CD1c-positive myeloid dendritic cell (primary cell): ENCODE data around the gene CNNM1.
A peak's percentile ranks its signal among the peaks of the same experiment; 100 is the strongest.

Experiments used
- DNase-seq: peaks from one replicate; pipeline ENCODE4 v3.0.0-alpha.2; 2016; ENCODE audit errors: extremely low spot score

CNNM1 gene

GRCh38 chr10:99337311-99337811 lies 8.2 kb downstream of the CNNM1 start:
- DNase-seq: no peak

GRCh38 chr10:99337901-99338300 lies 8.7 kb downstream of the CNNM1 start:
- DNase-seq: no peak

GRCh38 chr10:99339077-99339476 lies 9.9 kb downstream of the CNNM1 start:
- DNase-seq: no peak

DNA sequence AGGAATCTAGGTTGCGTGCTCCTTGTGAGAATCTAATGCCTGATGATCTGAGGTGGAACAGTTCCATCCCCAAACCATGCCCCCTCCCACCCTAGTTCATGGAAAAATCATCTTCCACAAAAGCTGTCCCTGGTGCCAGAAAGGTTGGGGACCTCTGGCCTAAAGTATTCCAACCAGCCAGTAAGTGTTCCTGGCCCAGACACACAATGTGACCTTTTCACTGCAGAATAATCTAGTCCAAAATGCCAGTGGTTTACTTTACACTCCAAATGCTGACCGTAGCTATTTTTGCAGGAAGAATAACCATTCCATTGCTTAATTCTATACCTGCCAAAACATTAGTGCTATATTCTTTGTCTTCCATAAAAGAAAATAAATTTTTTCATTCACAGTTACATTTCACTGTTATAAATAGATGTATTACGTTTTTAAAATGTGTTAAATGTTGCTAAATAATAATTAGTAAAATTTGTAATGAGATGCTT lies 10.4 kb downstream of the CNNM1 start:
- no peak for DNase-seq

DNA sequence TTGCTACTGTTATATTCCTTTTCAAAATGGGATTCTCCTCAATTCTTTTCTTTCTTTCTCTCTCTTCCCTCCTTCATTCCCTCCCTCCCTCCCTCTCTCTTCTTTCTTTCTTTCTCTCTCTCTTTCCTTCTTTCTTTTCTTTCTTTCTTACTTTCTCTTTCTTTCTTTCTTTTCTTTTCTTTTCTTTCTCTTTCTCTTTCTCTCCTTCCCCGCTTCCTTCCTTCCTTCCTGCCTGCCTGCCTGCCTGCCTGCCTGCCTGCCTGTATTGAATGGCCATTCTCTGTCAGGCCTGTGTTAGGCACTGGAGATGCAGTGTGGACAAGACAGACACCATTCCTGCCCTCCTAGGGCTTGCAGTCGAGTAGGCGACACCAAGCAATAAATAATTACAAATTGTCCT lies 11.5 kb downstream of the CNNM1 start:
- no peak for DNase-seq

- DNase-seq: no peak
These were observed 12.1 kb downstream of the CNNM1 start for GRCh38 chr10:99341248-99341647.

DNA sequence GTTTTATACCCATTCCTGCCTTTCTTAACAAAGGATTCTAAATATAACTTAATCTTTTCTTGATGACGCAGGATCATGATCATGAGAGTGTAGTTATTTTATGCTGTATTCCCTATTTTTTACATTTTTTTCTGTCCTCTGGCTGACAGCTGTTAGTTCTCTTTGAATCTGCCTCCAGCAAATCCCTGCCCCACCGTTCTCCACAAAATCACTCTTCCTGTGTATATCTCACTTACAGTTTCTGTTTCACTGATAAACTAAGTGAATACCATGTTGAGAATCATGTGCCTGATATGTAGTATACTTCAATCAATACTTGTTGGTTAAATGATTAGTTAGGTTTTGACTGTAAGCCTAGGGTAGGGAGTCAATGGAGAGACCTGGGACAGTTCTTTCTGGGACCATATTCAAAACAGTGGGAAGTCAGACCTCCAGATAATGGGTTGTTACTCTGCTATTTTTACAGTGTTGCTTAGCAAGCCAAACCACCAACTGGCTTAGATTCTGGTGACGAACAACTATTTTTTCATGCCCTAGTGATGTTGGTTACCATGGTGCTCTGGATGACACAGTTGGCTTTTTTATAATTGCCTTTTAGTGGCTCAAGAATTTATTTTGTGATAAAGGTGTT lies 12.8 kb downstream of the CNNM1 start:
- DNase-seq: no peak

- no peak for DNase-seq
These were observed 14.1 kb downstream of the CNNM1 start for GRCh38 chr10:99343262-99343661.

DNA sequence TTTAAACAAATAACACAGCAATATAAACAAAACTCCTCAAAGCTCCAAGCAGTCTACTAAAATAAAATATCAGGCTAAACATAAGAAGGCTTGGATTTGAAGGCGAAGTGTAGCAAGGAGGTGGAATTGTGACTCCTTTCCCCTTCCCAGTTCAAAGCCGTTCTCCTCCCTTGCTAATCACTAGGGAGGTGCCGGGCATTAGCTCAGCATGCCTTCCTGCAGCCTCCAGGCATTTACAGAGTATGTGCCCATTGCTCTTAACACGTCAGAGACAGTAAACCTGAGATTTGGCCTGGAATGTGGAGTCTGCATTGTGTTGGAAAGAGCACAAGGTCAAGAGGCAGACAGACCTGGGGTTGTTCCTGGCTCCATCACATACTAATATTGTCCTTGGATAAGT lies 15.6 kb downstream of the CNNM1 start:
- no peak for DNase-seq

DNA sequence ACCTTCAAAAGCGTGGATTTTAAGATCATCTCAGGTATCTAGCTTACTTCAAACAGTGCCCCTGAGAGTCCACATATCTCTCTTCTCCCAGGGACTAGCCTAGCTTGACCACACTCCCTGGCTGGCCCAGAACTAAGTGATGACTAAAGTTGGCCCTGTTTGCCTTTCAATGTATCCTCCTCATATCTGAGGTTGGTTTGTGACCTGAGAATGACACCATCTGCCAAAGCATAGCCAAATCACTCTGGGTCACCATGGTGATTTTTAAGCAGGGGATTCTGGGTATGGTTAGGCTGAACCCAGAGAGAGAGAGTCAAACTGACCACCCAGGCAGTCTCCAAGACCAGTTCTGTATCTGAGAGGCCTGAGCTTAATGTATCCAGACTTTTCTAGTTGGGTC lies 16.2 kb downstream of the CNNM1 start:
- DNase-seq: no peak

GRCh38 chr10:99346247-99346646 lies 17.1 kb downstream of the CNNM1 start:
- no peak for DNase-seq

DNA sequence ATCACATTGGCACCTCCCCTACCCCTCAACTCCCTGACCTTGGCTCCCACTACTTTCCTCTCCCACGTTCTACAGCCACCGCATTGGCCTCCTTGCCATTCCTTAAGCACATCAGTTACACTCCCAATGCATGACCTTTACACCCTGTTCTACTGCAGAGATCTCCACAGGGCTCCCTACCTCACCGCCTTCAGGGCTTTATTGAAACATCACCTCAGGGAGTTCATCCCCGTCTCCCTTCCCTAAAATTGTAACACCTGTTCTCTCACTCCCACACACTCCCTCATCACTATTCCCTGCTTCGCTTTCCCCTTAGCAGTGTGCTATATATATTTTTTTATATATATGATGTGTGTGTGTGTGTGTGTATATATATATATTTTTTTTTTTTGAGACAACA lies 18.5 kb downstream of the CNNM1 start:
- no peak for DNase-seq

- DNase-seq: no peak
These were observed 24.0 kb downstream of the CNNM1 start for GRCh38 chr10:99353182-99353581.

DNA sequence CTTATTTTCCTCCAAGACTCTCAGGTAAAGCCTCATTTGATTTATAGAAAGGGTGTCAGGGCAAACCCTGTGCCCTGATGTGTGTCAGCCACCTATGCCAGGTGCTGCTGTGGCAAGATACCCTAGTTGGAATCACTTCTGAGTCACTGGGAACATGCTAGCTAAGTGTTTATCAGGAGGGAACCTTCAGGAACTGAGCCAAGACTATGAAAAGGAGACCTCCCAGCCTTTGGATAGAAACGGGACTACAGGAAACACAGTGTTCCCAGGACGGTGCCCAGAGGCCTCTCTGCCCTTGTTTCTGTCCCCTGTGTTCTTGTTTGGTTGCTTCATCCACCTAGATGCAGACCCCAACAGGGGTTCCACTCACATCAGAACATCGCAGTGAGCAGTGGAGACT lies 28.5 kb downstream of the CNNM1 start:
- no peak for DNase-seq

- DNase-seq: no peak
These were observed 28.9 kb downstream of the CNNM1 start for GRCh38 chr10:99358101-99358500.

- no peak for DNase-seq
These were observed 31.8 kb downstream of the CNNM1 start for GRCh38 chr10:99360934-99361333.

GRCh38 chr10:99364125-99364524 lies 35.0 kb downstream of the CNNM1 start:
- no peak for DNase-seq

DNA sequence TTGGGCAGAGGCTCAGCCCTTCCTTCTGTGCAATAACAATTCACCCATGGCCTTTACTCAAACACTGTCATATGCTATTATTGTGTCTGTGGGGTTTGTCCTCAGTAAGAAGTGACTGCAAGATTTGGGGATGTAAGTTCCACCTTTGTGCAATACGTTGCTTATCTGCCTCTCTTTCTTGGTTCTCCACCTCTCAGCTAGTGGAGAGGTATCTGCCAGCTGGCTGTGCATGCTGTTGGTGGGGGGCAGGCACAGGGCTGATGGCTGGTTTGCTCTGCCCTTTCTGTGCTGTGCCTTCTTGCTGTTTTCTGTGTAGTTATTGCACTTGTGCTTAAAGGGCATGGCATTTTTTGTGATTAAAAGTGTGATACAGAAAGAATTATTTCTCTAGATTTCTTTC lies 36.2 kb downstream of the CNNM1 start:
- no peak for DNase-seq

DNA sequence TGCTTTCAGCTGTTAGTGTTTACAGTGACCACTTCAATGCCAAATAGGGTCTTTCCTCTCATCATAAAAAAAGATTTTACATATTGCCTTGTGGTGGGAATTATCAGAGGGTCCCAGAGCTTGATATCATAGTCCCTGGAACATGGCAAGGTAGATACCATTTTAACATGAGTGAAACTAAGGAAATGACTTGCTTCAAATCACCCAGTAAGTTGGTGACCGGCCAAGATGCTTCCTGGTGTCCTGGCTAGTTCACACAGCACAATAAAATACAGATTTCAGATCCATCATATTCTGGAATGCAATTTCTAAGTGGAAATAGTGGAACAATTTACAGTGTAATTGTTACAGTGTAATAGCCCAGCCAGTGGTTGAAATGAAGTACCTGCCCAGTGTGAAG lies 36.6 kb downstream of the CNNM1 start:
- no peak for DNase-seq

- no peak for DNase-seq
These were observed 37.5 kb downstream of the CNNM1 start for GRCh38 chr10:99366666-99367065.

DNA sequence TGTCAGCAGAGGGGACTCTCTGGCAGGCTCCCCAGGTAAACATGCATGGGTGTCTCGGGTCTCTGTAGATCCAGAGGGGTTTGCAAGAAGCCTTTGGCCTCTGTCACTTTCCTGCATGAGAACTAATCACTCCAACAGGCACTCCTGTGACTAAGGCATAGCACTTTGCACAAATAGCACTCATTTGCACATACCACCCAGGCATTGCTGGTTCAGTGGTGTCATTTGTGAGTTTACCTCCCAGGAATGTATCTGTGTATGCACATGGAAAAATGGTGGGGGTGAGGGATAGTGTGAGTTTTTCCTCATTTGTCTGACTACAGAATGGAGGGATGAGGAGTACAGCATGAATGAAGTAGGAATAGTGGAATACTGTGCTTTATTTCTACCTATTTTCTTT lies 39.5 kb downstream of the CNNM1 start:
- no peak for DNase-seq

DNA sequence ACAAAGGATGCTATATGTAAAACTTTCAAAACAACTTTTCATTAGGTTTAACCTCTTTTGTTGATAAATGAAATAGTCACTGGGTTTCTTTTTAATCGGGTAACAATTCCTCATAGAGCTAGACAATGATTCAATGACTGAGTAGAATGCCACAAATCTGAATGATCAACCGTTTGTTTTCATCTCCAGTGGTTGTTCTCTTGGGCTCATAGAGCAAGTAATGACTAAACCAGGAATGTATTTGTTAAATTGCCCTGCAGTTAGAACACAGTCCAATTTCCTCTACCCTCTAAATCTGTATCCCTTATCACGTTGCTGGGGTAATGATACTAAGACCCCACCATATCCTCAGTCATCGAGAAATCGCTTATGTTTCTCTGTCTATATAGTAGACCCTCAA lies 40.0 kb downstream of the CNNM1 start:
- no peak for DNase-seq

GRCh38 chr10:99369551-99369950 lies 40.4 kb downstream of the CNNM1 start:
- DNase-seq: no peak

DNA sequence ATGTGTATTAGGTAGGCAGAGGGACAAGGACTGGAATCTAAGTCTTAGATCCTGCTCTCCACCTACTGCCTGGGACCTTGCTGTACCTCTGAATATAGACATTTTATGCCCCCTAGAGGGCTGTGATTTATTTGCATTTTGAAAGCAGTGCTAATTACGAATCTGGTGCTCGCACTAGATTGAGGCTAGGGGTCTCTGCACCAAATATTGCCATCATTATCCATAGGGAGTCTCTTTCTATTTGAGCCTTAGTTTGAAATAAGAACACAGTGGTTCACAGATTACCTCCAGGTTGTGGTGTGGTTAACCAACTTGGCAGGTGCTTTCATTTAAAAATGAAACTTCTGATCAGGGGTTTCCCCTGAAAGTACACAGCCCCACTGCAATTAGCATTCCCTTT lies 41.8 kb downstream of the CNNM1 start:
- DNase-seq: peak; percentile 7
